ENCODE results near the gene KIF5A.

DNA sequence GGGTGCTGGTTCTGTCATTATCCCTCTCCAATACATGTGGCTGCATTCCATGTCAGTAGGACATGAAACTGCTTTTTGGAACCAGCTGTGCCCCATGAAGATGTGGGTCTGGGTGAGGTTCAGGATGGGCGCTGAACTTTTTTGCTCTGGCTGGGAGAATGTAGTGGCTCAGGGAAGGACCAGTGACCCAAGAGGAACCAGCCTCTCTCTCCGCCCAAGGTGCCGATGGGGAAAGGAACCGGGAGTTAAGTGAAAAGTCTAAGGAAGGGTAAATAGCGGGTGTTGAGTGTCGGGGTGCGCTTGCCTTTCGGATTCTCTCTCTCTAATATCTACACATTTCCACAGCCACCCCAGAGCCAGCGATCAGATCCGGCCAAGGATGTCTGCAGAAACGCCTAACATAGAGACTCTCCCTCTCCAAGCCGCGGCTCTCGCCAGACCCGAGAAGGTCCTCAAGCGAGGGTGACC lies 69.2 kb downstream of the KIF5A start:
- TF ChIP-seq, protein P1, sequence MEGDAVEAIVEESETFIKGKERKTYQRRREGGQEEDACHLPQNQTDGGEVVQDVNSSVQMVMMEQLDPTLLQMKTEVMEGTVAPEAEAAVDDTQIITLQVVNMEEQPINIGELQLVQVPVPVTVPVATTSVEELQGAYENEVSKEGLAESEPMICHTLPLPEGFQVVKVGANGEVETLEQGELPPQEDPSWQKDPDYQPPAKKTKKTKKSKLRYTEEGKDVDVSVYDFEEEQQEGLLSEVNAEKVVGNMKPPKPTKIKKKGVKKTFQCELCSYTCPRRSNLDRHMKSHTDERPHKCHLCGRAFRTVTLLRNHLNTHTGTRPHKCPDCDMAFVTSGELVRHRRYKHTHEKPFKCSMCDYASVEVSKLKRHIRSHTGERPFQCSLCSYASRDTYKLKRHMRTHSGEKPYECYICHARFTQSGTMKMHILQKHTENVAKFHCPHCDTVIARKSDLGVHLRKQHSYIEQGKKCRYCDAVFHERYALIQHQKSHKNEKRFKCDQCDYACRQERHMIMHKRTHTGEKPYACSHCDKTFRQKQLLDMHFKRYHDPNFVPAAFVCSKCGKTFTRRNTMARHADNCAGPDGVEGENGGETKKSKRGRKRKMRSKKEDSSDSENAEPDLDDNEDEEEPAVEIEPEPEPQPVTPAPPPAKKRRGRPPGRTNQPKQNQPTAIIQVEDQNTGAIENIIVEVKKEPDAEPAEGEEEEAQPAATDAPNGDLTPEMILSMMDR (IDR thresholded peaks at IDR 0.05) = no peak
- no peak for TF ChIP-seq POLR2A (IDR thresholded peaks at IDR 0.05)
